Colonic mucosa (tissue), 4 donors: ENCODE measurements around the gene GATB. TPM values are rescaled to one million over a fixed set of nuclear protein-coding genes. Genes with fewer than 3 reads are reported as not detected.

Experiments
- DNase-seq: peaks from one replicate; pipeline ENCODE4 v3.0.0-alpha.2; 2020
- H3K27ac ChIP-seq: fragments of 200-600 bp; one replicate; pipeline ENCODE4 v1.8.0; 2021
- H3K27me3 ChIP-seq: fragments of 200-600 bp; one replicate; pipeline ENCODE4 v1.8.0; 2021
- H3K36me3 ChIP-seq: fragments of 200-600 bp; one replicate; pipeline ENCODE4 v1.8.0; 2021
- H3K4me1 ChIP-seq: fragments of 200-600 bp; one replicate; pipeline ENCODE4 v1.8.0; 2021; ENCODE audit warnings: mild to moderate bottlenecking
- H3K4me3 ChIP-seq: fragments of 200-600 bp; one replicate; pipeline ENCODE4 v1.8.0; 2021
- H3K9ac ChIP-seq, 2 donors: one replicate each; pipeline ENCODE4 v1.7.0; 2013; ENCODE audit warnings: control low read depth in 2 of 2, low read depth in 2 of 2, low read length in 2 of 2
- H3K9me3 ChIP-seq: fragments of 200-600 bp; one replicate; pipeline ENCODE4 v1.8.0; 2021
- intact Hi-C: fragments of 100-400 bp; cut with DNase I; formaldehyde crosslinking; loops from one replicate; pipeline ENCODE4 v1.14.1; 2022
- total RNA-seq, 2 donors: library from RNA; stranded (reverse); fragmentation: NEBNext Ultra II Directional in 1 of 2; extraction: Animal tissue kit (Norgen Biotek cat#: 25700) in 1 of 2; gene quantifications; one replicate each; pipeline ENCODE4 v1.2.1, GENCODE V29; 2021
- TF ChIP-seq, protein P1 (sequence below): fragments of 200-600 bp; IDR thresholded peaks from one replicate; pipeline ENCODE4 v1.8.0; 2022; ENCODE audit warnings: antibody characterized with exemption, mild to moderate bottlenecking
- donor health status: healthy.
- donor health status: DM: no; HTN: no; CAD: no.
- donor health status: DM: no; HTN: no; CAD: no.

GATB gene
- total RNA-seq, 2 donors from 2014 or later, result 20.9 to 22.9 TPM

DNA sequence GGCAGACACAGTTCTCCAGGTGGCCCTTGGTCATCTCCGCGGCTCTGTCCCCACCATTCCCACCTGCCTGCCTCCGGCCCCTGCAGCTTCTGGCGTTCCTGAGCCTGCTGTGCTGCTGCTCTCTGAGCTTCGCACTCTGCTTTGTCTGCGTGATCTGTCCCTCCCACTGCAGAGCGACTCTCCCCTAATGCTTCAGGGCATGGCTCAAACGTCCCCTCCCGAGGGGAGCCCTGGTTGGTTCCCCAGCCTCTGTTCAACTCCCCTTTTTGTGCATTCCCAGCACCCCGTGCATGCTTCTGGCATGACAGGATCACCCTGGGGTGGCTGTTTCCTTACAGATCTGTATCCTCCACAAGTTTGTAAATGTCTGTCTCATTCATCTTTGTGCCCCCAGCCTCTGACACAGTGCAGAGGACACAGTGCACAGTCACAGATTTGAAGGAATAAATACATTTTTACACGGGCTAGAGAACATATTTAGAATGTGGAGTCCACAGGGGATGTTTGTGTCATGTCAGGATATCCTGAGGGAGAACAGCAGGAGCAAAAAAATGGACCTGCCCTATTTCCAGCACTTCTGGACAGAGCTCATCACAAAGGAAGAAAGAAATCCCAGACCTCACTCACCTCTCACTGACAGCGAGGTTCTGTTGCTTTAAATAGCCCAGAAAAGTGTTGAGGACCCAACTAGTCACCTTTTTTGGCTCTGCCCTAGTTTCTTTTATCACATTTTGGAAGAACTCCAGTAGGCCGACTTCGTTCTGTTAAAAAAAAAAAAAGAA is 72.6 kb downstream of the GATB start:
- H3K9ac ChIP-seq, result no peak overlapping the region
- H3K27me3 ChIP-seq, result no peaks in the 10 kb centered on the region
- H3K9me3 ChIP-seq, result no peaks in the 10 kb centered on the region
- no peaks in the 10 kb centered on the region for H3K4me1 ChIP-seq
- no peak overlapping the region for H3K27ac ChIP-seq
- no peaks in the 10 kb centered on the region for H3K36me3 ChIP-seq
- intact Hi-C loops, result no loop called here
- DNase-seq, result no peak
- no peak overlapping the region for H3K4me3 ChIP-seq
- TF ChIP-seq, protein P1, sequence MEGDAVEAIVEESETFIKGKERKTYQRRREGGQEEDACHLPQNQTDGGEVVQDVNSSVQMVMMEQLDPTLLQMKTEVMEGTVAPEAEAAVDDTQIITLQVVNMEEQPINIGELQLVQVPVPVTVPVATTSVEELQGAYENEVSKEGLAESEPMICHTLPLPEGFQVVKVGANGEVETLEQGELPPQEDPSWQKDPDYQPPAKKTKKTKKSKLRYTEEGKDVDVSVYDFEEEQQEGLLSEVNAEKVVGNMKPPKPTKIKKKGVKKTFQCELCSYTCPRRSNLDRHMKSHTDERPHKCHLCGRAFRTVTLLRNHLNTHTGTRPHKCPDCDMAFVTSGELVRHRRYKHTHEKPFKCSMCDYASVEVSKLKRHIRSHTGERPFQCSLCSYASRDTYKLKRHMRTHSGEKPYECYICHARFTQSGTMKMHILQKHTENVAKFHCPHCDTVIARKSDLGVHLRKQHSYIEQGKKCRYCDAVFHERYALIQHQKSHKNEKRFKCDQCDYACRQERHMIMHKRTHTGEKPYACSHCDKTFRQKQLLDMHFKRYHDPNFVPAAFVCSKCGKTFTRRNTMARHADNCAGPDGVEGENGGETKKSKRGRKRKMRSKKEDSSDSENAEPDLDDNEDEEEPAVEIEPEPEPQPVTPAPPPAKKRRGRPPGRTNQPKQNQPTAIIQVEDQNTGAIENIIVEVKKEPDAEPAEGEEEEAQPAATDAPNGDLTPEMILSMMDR, result no peak

DNA sequence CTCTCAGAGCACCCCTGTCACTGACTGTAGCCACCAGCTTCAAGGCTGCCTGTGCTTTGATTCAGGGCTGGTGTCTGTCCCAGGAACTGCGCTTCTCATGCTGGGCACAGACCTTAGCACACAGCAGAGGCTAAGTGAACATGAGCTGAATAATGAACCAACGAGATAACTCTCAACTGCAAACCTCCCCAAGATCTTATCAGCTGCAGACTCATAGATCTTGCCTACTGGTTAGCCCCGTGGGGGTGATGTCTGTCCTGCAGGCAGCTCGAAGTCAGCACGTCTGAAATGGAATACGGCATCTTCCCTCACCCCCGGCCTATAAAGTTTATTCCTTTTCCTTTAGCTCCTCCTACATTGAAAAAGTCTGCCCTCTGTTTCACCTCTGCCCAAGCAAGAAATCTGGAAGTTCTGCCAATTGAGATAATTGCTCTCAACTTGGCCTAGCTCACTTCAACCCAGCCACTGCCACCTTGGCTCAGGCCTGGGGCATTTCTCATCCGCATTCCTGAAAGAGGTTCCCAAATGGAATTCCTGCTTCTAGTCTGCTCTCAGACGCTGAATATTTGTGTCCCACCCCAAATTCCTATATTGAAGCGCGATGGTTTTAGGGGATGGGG is 73.7 kb downstream of the GATB start:
- Histone ChIP-seq H3K27me3 (no peaks in the 10 kb centered on the region), H3K9me3 (no peaks in the 10 kb centered on the region), H3K27ac (no peak overlapping the region), H3K36me3 (no peaks in the 10 kb centered on the region), H3K4me3 (no peak overlapping the region), H3K4me1 (no peaks in the 10 kb centered on the region), H3K9ac (no peak overlapping the region)
- DNase-seq, result no peak
- TF ChIP-seq, protein P1, result no peak
- intact Hi-C loops, result no loop called here

DNA sequence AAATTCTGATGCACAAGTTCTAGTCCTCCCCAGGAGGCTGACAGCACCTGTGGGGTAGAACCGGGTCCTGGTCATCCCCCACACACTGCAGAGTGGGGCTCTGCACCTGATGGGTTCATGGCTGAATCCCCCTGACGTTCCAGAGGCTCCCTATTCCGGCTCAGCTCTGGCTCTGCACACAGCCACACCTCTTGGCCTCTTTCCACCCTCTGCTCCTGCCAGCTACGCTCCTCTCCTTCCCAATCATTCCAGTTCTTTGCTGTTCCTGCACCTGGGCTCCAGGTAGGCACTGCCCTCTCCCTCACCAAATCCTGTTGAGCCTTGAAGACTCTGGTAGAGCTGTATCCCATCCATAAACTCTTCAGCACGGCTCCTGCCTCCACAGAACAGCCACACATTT is 75.5 kb downstream of the GATB start:
- no peak for DNase-seq
- TF ChIP-seq, protein P1, result no peak
- no peaks in the 10 kb centered on the region for H3K27me3 ChIP-seq
- no peaks in the 10 kb centered on the region for H3K36me3 ChIP-seq
- H3K9ac ChIP-seq, result no peak overlapping the region
- H3K4me3 ChIP-seq, result no peak overlapping the region
- H3K9me3 ChIP-seq, result no peaks in the 10 kb centered on the region
- no peaks in the 10 kb centered on the region for H3K4me1 ChIP-seq
- no peak overlapping the region for H3K27ac ChIP-seq
- intact Hi-C loops, result no loop called here

DNA sequence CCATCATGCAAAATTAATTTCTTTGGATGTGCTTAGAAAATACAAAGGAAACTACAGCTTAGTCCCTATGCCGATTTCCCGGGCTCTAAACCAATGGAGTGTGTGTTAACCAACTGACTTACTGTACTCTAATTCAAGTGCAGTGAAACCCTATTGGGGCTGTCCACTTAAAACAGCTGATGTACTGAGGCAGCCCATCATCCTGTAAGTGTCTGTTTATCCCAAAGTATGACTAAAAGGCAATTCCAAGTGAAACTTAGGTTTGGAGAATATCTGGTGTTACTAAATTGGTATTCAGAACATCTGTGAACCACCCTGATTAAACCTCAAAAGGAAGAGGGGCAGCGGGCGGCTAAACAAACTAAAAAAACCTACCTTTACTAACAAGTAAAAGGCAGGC is 79.7 kb downstream of the GATB start:
- intact Hi-C loops, result no loop called here

DNA sequence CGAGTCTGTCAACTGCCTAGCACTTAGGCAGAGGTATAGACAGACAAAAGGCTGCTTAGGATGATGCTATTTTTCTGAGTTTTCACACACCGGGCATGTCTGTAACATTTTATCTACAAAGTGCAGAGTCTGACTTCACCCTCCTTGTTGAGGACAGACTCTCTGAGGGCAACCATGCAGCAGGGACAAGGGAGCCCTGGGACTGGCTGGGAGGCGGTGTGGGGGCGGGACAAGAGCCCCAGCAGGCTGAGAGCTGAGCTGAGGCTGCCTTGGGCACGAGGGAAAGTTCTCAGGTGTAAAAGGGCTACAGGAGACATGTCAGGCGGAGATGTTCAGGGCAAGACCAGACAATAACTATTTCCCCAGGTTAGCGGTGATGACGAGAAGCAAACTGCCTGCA is 81.6 kb downstream of the GATB start:
- no peak overlapping the region for H3K4me3 ChIP-seq
- no peak overlapping the region for H3K27ac ChIP-seq
- no peaks in the 10 kb centered on the region for H3K4me1 ChIP-seq
- DNase-seq, result no peak
- no peaks in the 10 kb centered on the region for H3K36me3 ChIP-seq
- intact Hi-C loops, result no loop called here
- TF ChIP-seq, protein P1, result no peak
- no peak overlapping the region for H3K9ac ChIP-seq
- H3K27me3 ChIP-seq, result no peaks in the 10 kb centered on the region
- no peaks in the 10 kb centered on the region for H3K9me3 ChIP-seq

More for the DNA sequence above, 79.7 kb downstream of the GATB start:
- Histone ChIP-seq H3K9ac (no peak overlapping the region), H3K27me3 (no peaks in the 10 kb centered on the region), H3K27ac (no peak overlapping the region), H3K9me3 (no peaks in the 10 kb centered on the region), H3K4me1 (no peaks in the 10 kb centered on the region), H3K36me3 (no peaks in the 10 kb centered on the region), H3K4me3 (no peak overlapping the region)
- DNase-seq, result no peak
- TF ChIP-seq, protein P1, result no peak
